Posterior cingulate gyrus (tissue), 11 donors: ENCODE data around the gene PMM1.
A peak's percentile ranks its signal among the peaks of the same experiment; 100 is the strongest.

Source experiments
- DNase-seq, 10 donors: peaks; one replicate each; pipeline versions ENCODE4 v3.0.0 to v3.0.0-alpha.2; 2020 to 2021; ENCODE audit warnings: mixed read lengths in 3 of 10
- intact Hi-C: fragments of 100-400 bp; cut with DNase I; formaldehyde crosslinking; loops from one replicate; pipeline ENCODE4 v1.15.1; 2023

The PMM1 gene

DNA sequence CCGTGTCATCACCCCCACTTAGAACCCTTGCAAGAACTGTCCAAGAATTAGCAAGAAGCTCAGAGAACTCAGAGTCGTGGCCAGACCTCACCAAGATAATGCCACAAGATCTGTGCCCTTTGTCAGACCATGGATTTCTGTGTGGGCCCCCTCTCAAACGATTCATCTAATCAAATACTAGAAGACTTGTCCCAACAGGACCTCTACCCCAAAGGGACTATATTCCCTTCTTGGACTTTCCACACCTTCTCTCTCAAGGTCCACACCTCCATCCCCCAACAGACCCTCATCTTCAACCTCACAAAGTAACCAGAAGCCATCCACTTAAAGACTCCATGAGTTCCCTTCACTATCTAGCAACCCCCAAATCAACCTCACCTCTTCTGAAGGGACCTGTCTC, 48.2 kb downstream of the PMM1 start:
- intact Hi-C loops = loop anchor here (5.0 kb wide), 1 partner anchor 46 kb away; the partner anchor contains the start of gene PMM1
- DNase-seq = no peak

DNA sequence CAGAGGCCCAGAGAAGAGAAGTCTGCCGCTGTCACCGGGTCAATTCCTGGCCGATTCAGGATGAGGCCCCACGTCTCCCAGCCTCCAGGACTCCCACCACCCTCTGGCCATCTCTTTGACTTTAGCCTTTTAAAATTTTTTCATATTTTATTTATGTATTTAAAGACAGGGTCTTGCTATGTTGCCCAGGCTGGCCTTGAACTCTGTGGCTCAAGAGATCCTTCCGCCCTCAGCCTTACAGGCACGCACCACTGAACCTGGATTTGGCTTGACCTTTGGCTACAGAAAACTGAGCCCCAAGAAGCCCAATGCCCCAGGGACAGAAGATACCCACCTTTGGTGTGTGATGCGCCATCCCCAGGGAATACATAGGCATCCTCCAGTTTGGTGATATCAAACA, 49.3 kb downstream of the PMM1 start:
- intact Hi-C loops = loop anchor here (5.0 kb wide), 1 partner anchor 47 kb away; the partner anchor contains the start of gene PMM1
- DNase-seq = no peak

DNA sequence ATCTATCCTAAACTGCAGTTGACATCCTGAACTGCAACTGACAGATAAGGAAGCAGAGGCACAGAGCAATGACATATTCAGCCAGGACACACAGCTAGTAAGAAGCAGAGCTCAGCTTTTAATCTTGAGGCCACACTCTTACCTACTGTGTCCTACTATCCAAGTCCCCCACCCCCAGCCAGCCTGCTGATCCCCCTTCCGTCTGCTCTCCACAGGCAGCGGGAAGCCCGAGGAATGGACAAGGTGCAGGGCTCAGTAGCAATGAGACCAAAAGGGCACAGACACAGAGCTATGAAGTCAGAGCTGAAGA, 49.7 kb downstream of the PMM1 start:
- peak in 1 of 10 donors; percentile 56 for DNase-seq
- intact Hi-C loops = loop anchor here (5.0 kb wide), 1 partner anchor 47 kb away; the partner anchor contains the start of gene PMM1

DNA sequence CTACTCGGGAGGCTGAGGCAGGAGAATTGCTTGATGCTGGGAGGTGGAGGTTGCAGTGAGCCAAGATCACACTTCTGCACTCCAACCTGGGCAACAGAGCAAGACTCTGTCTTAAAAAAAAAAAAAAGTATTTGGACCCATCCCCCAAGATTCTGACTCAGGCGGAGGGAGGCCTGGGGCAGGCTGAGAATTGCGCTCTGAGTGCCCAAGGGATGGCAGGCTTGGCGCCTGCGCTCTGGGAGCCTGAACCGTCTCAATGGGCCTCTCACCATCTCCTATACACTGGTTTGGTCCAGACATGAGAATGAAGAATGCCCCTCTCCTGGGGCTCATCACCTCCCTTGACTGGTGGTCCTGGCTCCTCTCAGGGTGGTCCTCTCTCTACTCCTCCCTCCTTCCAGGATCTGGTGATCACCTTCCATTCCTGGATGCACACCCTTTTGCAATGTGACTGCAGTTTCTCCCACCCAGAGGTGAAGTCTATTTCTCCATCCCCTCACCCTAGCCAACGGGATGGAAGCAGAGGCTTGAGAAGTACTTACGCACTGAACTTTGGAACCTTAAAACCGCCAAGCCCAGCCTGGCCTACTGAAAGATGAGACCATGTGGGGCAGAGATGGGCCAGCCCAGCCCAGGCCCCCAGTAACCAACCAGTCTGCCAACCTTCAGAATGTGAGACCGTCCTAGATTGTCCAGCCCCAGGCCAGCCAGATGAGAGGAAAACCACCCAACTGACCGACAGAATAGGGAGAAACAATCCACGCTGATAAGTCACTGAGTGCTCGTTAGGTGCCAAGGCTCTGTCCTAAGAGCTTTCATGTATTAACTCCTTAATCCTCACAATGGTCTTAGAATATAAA, 50.3 kb downstream of the PMM1 start:
- peak in 1 of 10 donors; percentile 79 for DNase-seq
- intact Hi-C loops = loop anchor here (5.0 kb wide), 1 partner anchor 48 kb away; the partner anchor contains the start of gene PMM1

DNA sequence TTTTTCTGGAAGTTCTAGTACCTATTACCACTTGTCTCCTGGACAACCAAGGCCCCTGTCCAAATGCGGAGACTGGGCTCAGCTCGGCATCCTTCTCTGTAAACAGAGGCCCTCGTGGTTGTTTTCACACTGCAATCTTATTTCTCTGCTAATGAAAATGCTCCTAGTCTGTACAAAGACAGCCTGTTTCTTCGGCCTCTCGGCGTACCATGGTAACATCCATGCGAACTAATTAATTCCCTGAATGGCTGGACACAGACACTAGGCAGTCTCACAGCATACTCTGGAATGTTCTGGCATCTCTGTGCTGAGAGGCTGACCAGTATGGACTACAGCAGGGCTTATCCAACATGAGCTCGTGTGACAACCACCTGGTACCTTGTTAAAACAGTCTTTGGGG, 51.1 kb downstream of the PMM1 start:
- intact Hi-C loops = no loop called here
- DNase-seq = peak in 5 of 10 donors; percentile 44 to 86 (median 49)

DNA sequence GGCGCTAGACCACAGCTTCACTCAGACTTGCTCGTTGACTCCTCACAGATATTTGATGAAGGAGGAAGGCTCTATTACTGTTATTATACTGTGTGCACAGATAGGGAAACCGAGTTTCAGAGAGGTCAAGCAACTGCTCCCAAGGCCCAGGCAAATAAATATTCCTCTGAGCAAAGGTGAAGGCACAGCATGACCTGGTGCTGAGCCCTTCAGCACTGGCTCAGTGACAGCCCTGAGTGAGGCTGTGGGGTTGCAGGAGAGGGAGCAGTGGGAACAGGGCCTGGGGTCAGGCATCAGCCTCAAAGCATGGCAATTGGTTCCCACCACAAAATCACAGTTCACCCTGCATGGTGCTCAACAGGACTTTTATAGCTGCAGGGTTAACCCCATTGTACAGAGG, 52.4 kb downstream of the PMM1 start:
- DNase-seq = no peak
- intact Hi-C loops = no loop called here

DNA sequence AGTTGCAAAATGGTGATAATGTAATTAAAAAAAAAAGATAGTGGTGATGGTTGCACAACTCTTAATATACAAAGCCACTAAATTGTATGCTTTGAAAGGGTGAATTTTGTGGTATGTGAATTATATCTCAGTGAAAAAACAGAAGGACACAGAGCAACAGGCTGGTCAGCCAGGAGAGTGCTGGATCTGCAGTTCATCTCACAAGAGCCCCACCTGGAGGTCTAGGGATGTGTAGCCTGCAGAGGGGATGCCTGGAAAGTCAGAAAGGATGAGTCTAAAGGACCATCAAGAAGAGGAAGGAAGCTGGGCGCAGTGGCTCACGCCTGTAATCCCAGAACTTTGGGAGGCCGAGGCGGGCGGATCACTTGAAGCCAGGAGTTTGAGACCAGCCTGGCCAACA, 54.4 kb downstream of the PMM1 start:
- intact Hi-C loops = no loop called here
- no peak for DNase-seq

DNA sequence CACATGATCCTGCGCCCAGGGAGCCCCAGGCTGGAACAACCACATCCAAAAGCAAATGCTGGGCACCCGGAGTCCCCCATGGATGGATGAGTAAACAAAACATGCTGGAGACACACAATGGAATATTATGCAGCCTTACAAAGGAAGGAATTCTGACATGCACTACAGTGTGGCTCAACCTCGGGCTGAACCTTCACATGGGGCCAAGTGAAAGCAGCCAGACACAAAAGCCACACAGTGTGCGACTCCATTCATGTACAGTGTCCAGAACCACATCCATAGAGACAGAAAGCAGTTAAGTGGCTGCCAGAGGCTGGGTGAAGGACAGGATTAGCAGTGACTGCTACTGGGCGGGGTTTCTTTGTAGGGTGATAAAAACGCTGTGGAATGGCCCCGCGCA, 55.4 kb downstream of the PMM1 start:
- intact Hi-C loops = no loop called here
- no peak for DNase-seq

DNA sequence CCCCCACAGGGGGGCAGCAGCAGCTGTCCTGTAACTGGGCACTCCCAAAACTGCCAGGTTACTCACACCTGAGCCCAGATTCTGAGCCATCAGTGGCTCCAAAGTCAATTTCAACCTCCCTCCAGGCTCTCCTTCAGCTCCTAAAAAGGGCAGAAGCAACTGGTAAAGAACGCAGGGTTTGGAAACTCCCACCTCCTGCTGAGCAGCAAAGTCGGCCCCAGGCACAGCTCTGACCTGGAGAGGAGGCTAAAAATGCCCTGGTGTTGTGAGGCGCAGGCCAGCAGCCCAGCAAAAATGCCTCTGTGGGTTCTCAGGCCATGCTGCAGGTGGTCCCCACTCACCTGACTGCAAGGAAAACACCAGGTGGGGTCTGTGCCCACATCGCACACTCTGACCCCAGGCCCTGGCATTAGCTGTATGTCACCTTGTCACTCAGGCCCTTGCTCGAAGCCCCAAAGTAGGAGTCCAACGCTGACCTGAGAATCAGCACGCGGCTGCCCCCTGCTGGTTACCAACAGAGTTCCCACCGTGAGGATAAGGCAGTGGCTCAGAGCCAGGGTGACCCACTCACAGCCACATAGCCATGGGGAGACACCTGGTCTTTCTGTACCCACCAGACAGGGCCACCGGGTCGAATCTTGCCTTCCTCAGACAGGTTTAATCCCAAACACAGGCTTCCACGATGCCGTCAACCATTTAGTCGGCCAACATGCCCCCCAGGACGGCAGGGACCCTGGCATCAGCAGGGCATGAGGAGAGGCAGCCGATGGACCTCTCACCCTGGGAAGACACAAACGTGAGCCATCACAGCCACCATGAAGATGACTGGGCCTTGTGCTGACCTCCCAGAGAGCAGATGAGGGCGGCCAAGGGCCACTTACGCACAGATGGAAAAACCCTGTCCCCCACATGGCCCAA, 56.5 kb downstream of the PMM1 start:
- peak; percentile 58 to 96 (median 80) for DNase-seq
- intact Hi-C loops = no loop called here

DNA sequence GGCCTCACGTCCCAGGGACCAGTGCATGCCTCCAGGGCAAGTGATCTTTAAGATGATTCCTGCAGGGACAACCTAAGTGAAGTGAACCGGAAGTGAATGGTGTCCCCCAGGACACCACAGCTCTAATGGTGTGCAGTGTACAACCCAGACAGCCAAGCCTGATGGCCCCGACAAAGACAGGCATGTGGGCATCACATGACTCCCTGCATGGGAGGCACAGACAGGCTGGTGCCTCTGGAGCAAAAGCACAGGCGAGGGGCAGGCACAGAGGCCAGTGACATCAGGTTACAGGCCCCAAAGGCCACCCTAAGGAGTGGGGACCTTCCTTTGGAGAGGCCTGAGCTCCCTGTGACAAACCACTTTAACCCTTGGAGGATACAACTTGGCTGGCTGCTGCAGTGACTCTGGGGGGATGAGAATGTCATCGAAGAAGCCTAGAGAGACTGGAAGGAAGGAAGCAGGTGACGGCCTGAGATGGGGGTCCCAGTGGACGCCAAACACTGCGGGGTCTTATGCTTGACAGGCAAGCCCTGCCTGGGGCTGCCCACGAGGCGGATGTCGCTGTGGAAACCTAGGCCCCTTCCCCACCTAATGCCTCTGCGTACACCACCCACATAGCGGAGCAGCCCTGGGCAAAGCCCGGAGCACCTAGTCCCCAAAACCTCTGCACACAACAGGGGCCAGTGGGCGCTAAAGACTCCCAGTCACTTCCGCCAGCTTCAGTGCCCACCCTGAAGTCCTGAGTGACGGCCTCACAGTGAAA, 57.7 kb downstream of the PMM1 start:
- intact Hi-C loops = no loop called here
- no peak for DNase-seq

DNA sequence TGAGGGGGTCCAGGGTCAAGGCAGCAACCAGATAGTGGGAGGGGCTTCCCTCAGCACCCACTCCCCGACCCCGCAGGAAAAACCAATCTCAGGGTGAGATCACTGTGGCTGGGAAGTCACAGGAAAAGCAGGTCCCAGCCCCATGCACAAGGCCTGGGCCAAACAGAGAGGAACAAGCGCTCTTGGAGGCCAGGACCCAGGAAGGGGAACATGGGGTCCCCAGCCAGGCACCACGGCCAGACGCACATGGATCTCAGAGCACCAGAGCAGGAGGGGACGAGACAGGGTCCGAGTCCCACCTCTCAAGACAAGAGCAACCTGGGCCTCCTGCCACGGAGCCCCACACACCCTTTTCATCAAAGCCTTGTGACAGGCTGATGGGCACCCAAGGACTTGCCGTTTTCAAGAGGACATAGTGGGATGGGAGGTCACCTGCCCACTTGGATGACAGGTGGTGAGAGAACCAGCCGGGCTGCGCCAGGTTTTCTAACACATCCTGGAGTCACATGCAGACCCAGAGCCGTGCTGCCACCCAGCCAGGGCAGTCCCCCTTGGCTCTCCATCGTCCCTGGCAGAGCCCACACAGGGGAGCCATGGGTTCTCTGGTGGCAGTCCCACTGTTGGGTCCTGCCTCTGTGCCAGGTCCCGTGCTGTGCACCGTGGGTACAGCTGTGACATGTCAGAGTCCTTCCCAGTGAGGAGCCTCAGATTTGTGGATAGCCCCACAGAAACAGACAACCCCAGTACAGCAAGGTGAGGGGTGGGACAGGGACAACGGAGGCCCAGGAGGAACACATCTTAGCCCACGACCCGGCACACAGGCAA, 58.5 kb downstream of the PMM1 start:
- DNase-seq = peak in 1 of 10 donors; percentile 84
- intact Hi-C loops = no loop called here

DNA sequence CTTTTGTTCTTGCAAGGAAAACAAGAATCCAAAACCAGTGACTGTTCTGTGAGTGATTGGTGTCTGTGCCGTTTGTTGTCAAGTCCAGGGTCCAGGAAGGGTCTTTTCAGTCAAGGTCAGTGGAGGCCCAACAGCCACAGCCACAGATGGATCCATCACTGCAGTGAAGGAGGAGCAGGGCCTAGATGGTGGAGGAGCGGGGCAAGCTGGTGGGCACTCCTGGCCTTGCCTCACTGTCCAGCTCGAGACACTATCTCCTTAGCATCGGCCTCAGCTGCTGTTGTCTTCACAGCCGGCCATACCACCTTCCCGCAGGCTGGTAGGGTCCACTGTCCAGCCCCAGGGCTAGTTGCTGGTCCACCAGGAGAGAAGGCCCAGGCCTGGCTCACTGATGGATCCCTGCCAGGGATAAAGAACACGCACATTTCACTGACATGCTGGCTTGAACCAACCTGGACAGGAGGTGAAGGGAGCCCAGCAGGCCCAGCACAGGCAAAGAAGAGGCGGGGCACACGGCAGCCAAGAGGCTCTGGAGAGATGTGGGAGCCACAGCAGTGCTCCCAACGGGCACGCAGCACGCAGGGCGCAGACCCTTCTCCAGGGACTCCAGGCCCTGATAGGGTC, 60.6 kb downstream of the PMM1 start:
- intact Hi-C loops = loop anchor here (5.0 kb wide), 1 partner anchor 132 kb away; no protein-coding TSS in a partner anchor
- peak in 1 of 10 donors; percentile 86 for DNase-seq

DNA sequence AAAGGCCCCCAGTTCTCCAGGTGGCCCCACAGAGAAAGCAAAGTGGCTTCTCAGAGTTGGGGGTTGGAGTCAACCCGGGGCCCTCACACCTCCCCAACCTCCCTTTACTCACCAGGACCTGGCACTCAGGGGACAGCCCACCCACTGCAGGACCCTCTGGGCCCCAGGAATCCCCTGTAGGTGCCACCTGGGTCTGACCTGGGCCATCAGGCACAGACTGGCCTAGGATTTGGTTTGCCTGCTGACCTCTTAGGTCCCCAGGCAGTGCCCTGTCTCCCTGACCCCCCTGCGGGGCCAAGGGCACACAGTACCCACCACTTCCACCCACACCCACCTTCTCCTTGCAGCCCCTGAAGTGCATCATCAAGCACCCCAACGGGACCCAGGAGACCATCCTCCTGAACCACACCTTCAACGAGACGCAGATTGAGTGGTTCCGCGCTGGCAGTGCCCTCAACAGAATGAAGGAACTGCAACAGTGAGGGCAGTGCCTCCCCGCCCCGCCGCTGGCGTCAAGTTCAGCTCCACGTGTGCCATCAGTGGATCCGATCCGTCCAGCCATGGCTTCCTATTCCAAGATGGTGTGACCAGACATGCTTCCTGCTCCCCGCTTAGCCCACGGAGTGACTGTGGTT, 61.4 kb downstream of the PMM1 start:
- intact Hi-C loops = loop anchor here (5.0 kb wide), 1 partner anchor 131 kb away; no protein-coding TSS in a partner anchor
- DNase-seq = peak in 1 of 10 donors; percentile 82
